Type B pancreatic cell (in vitro differentiated cells): Measurements from ENCODE around the gene RPL12. TPM values are rescaled to one million over a fixed set of nuclear protein-coding genes. Genes with fewer than 3 reads are reported as not detected.

ENCODE experiments used
- DNase-seq: peaks from one replicate; pipeline ENCODE4 v3.0.0; 2021; ENCODE audit warnings: mixed read lengths; ENCODE audit not compliant: unreplicated experiment; ENCODE audit errors: extremely low spot score
- H3K27ac Mint-ChIP-seq: 2 replicates; pipeline ENCODE4 v1.8.0; 2021; ENCODE audit warnings: mild to moderate bottlenecking, mixed read lengths
- H3K27me3 Mint-ChIP-seq: 2 replicates; pipeline ENCODE4 v1.8.0; 2021; ENCODE audit warnings: mixed read lengths
- H3K36me3 Mint-ChIP-seq: 2 replicates; pipeline ENCODE4 v1.8.0; 2021; ENCODE audit warnings: mixed read lengths
- H3K4me1 Mint-ChIP-seq: one replicate; pipeline ENCODE4 v1.8.0; 2021; ENCODE audit warnings: mixed read lengths; ENCODE audit not compliant: unreplicated experiment
- H3K4me3 Mint-ChIP-seq: 2 replicates; pipeline ENCODE4 v1.8.0; 2021; ENCODE audit warnings: mild to moderate bottlenecking, mixed read lengths
- H3K9me3 Mint-ChIP-seq: 2 replicates; pipeline ENCODE4 v1.8.0; 2021; ENCODE audit warnings: mixed read lengths
- total RNA-seq: library from RNA; stranded (reverse); gene quantifications from 2 replicates; pipeline ENCODE4 v1.2.1, GENCODE V29; 2021; ENCODE audit warnings: low replicate concordance
- TF ChIP-seq, protein P1 (sequence below): fragments of 200-600 bp; sonication (generic); conservative IDR thresholded peaks from 2 replicates; pipeline ENCODE4 v1.5.0; 2021; ENCODE audit warnings: antibody characterized with exemption, mild to moderate bottlenecking

RPL12 gene
- total RNA-seq, 1 donor from 2014 or later, result 1,238 TPM

DNA sequence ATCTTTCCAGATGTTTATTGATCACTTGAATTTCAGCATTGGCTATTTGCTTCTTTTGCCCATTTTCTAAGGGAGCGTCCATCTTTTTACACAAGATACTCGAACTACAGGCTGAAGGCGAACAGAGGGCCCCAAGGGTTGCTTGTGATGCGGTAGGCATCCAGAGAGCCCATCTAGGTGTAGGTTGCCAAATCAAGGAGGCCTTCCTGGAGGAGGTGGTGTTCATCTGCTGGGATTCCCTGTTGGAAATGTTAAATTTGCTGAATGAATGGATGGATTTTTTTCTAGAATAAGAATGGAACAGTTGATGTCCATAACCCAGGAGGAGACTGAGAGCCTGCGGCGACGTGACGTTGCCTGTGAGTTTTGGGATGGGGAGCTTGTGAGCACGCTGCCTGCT, 31.5 kb upstream of the RPL12 start:
- DNase-seq, result no peak
- no peaks in the 10 kb centered on the region for H3K27me3 Mint-ChIP-seq
- no peak overlapping the region for H3K4me3 Mint-ChIP-seq
- peaks cover 4% of the 10 kb centered on the region for H3K36me3 Mint-ChIP-seq
- H3K9me3 Mint-ChIP-seq, result no peaks in the 10 kb centered on the region
- no peak overlapping the region for H3K27ac Mint-ChIP-seq
- TF ChIP-seq, protein P1, sequence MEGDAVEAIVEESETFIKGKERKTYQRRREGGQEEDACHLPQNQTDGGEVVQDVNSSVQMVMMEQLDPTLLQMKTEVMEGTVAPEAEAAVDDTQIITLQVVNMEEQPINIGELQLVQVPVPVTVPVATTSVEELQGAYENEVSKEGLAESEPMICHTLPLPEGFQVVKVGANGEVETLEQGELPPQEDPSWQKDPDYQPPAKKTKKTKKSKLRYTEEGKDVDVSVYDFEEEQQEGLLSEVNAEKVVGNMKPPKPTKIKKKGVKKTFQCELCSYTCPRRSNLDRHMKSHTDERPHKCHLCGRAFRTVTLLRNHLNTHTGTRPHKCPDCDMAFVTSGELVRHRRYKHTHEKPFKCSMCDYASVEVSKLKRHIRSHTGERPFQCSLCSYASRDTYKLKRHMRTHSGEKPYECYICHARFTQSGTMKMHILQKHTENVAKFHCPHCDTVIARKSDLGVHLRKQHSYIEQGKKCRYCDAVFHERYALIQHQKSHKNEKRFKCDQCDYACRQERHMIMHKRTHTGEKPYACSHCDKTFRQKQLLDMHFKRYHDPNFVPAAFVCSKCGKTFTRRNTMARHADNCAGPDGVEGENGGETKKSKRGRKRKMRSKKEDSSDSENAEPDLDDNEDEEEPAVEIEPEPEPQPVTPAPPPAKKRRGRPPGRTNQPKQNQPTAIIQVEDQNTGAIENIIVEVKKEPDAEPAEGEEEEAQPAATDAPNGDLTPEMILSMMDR, result no peak
- H3K4me1 Mint-ChIP-seq, result no peaks in the 10 kb centered on the region

DNA sequence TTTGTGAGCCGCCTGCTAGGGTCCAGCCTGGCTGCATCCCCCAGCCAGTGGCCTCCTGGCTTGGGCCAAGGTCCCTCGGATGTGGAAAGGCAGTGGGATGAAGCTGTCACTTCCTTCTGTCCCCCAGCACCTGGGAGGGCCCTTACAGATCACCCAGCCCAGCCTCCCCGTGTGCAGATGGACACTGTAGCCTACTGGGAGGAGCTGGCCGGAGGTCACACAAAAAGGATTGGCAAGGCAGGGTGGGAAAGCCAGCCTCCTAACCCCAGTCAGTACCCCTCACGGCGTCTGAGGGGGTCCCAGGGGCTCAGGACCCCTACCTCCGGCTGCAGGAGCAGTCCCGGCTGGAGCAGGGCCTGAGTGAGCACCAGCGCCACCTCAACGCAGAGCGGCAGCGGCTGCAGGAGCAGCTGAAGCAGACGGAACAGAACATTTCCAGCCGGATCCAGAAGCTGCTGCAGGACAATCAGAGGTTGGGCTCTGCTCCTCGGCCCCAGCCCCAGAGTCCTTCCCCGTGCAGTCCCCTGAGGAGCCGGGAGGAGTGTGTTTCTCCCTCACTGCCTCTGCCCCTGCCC, 28.4 kb upstream of the RPL12 start:
- H3K27me3 Mint-ChIP-seq, result no peaks in the 10 kb centered on the region
- no peaks in the 10 kb centered on the region for H3K36me3 Mint-ChIP-seq
- TF ChIP-seq, protein P1, result no peak
- no peak overlapping the region for H3K4me3 Mint-ChIP-seq
- no peaks in the 10 kb centered on the region for H3K4me1 Mint-ChIP-seq
- H3K27ac Mint-ChIP-seq, result no peak overlapping the region
- no peaks in the 10 kb centered on the region for H3K9me3 Mint-ChIP-seq
- no peak for DNase-seq

DNA sequence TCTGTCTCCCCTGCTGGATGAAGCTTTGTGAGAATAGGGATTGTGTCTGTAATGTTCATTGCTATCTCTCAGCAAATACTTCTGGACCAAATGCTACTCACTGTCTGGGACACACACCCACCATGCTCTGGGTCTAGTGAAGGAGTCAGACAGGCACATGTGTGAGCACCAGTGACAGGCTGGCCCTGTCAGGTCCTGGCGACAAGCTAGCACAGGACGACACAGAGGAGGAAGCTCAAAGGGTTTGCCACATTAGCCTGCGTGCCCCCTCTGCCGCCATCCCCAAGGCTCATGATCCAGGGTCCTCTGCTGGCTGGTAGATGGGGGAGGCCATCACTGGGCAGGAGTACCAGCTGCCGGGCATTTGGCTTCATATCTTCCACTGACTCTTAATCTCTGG, 23.4 kb upstream of the RPL12 start:
- DNase-seq, result no peak
- H3K36me3 Mint-ChIP-seq, result peaks cover 8% of the 10 kb centered on the region
- no peaks in the 10 kb centered on the region for H3K27me3 Mint-ChIP-seq
- no peaks in the 10 kb centered on the region for H3K9me3 Mint-ChIP-seq
- no peak overlapping the region for H3K4me3 Mint-ChIP-seq
- no peak overlapping the region for H3K27ac Mint-ChIP-seq
- no peaks in the 10 kb centered on the region for H3K4me1 Mint-ChIP-seq
- TF ChIP-seq, protein P1, result no peak

- no peak for DNase-seq
- H3K9me3 Mint-ChIP-seq, result no peaks in the 10 kb centered on the region
- TF ChIP-seq, protein P1, result no peak
- H3K4me3 Mint-ChIP-seq, result no peak overlapping the region
- H3K4me1 Mint-ChIP-seq, result no peaks in the 10 kb centered on the region
- H3K36me3 Mint-ChIP-seq, result peaks cover 8% of the 10 kb centered on the region
- H3K27me3 Mint-ChIP-seq, result no peaks in the 10 kb centered on the region
- H3K27ac Mint-ChIP-seq, result no peak overlapping the region
Measured at GRCh38 chr9:127473932-127474331, 22.7 kb upstream of the RPL12 start.

GRCh38 chr9:127473501-127473900, 22.3 kb upstream of the RPL12 start:
- no peak for DNase-seq
- no peaks in the 10 kb centered on the region for H3K9me3 Mint-ChIP-seq
- TF ChIP-seq, protein P1, result no peak
- no peaks in the 10 kb centered on the region for H3K4me1 Mint-ChIP-seq
- H3K36me3 Mint-ChIP-seq, result peaks cover 8% of the 10 kb centered on the region
- no peaks in the 10 kb centered on the region for H3K27me3 Mint-ChIP-seq
- no peak overlapping the region for H3K4me3 Mint-ChIP-seq
- H3K27ac Mint-ChIP-seq, result no peak overlapping the region

GRCh38 chr9:127470662-127471061, 19.5 kb upstream of the RPL12 start:
- Mint-ChIP-seq H3K36me3 (peaks cover 17% of the 10 kb centered on the region), H3K27ac (no peak overlapping the region), H3K4me3 (no peak overlapping the region), H3K9me3 (no peaks in the 10 kb centered on the region), H3K4me1 (peaks cover 4% of the 10 kb centered on the region), H3K27me3 (no peaks in the 10 kb centered on the region)
- no peak for DNase-seq
- TF ChIP-seq, protein P1, result no peak
